ENCODE results near the gene MLN. TPM values are rescaled to one million over a fixed set of nuclear protein-coding genes. Genes with fewer than 3 reads are reported as not detected.

The MLN gene
- total and polyA plus RNA-seq, 2 donors (not counting 1 experiment from before 2014, with no cell fraction given), result not detected

- CTCF ChIA-PET, result interaction anchor here (1.2 to 5.6 kb wide), 3 partner anchors 8 to 240 kb away, joined by 3 to 48 read pairs (median 3); no protein-coding TSS in a partner anchor
- Mint-ChIP-seq H3K27me3 (no peaks in the 10 kb centered on the region), H3K4me1 (peaks cover 49% of the 10 kb centered on the region), H3K4me3 (peak overlapping the region; percentile 93), H3K9me3 (ENCODE audit: insufficient read depth) (no peaks in the 10 kb centered on the region), H3K27ac (peak overlapping the region; percentile 97)
- H3K9ac ChIP-seq (ENCODE audit: low read length), result peak overlapping the region; percentile 93
- H2AFZ ChIP-seq (ENCODE audit: insufficient read depth, low read depth, low read length, poor library complexity, severe bottlenecking), result peak overlapping the region; percentile 84
- H3K27ac ChIP-seq (ENCODE audit: low read length in 2 of 2), result peak overlapping the region; percentile 78 to 89
- no peak for TF ChIP-seq CTCF (IDR thresholded peaks at IDR 0.05)
- no peak for TF ChIP-seq EZH2 (IDR thresholded peaks at IDR 0.05; ENCODE audit: borderline replicate concordance, insufficient read depth, low read depth, low read length, poor library complexity, severe bottlenecking)
- peaks cover 51% of the 10 kb centered on the region for H3K79me2 ChIP-seq (ENCODE audit: control insufficient read depth, insufficient read depth, low read length)
- peak overlapping the region; percentile 84 for H3K4me2 ChIP-seq (replicated peaks; ENCODE audit: low read depth, low read length, poor library complexity, severe bottlenecking)
- 0% methylated on average over 53 of the region's 53 CpGs for WGBS (ENCODE audit: insufficient coverage)
- no peaks in the 10 kb centered on the region for H3K9me3 ChIP-seq (ENCODE audit: control extremely low read depth in 1 of 3, control insufficient read depth in 2 of 3, insufficient read depth in 1 of 3, low read length in 2 of 3)
- ATAC-seq (ENCODE audit: low read depth) (peak; percentile 37), DNase-seq (peak; percentile 79)
- peaks cover 0 to 5% (median 0%) of the 10 kb centered on the region in 4 experiments for H3K27me3 ChIP-seq (replicated peaks in 1 of 4; ENCODE audit: control extremely low read depth in 1 of 4, control insufficient read depth in 3 of 4, insufficient read depth in 4 of 4, low read length in 3 of 4)
- POLR2A ChIA-PET, result interaction anchor here (0.6 to 0.9 kb wide), 2 partner anchors 77 to 401 kb away, joined by 3 to 4 read pairs; partner anchors contain the start of gene UQCC2
- peaks cover 48% of the 10 kb centered on the region for H4K20me1 ChIP-seq (ENCODE audit: control insufficient read depth, insufficient read depth, low read length, poor library complexity, severe bottlenecking)
- H3K4me3 ChIP-seq (ENCODE audit: control extremely low read depth in 1 of 5, extremely low read depth in 1 of 5, insufficient read depth in 1 of 5, low read depth in 2 of 5, low read length in 4 of 5), result peak overlapping the region; percentile 11 to 89 (median 73)
- H3K4me1 ChIP-seq (ENCODE audit: control insufficient read depth in 2 of 2, insufficient read depth in 2 of 2, low read length in 2 of 2), result peaks cover 34 to 37% of the 10 kb centered on the region in 2 donors
- intact Hi-C loops (cut with micrococcal nuclease), result loop anchor here (1.0 to 5.0 kb wide), 4 partner anchors 17 to 459 kb away; partner anchors contain the start of genes CUTA, KIFC1 and SMIM29
- H3K36me3 ChIP-seq (replicated peaks in 1 of 2; ENCODE audit: control extremely low read depth in 1 of 2, control insufficient read depth in 1 of 2, extremely low read depth in 1 of 2, insufficient read depth in 2 of 2, low read length in 1 of 2), result peaks cover under 1 to 22% of the 10 kb centered on the region in 2 experiments
Measured at GRCh38 chr6:33787954-33788693, 15.7 kb downstream of the MLN start.

Data from B cell (primary cell).